Endothelial cell (in vitro differentiated cells): Measurements from ENCODE around the gene ZNF451. TPM values are rescaled to one million over a fixed set of nuclear protein-coding genes. Genes with fewer than 3 reads are reported as not detected.

Source experiments
- DNase-seq: peaks from one replicate; pipeline ENCODE4 v3.0.0; 2021; ENCODE audit warnings: low spot score
- H3K27ac Mint-ChIP-seq: one replicate; pipeline ENCODE4 v1.8.0; 2021; ENCODE audit warnings: mixed read lengths, inconsistent platforms; ENCODE audit not compliant: unreplicated experiment
- H3K27me3 Mint-ChIP-seq: one replicate; pipeline ENCODE4 v1.8.0; 2021; ENCODE audit warnings: mild to moderate bottlenecking, moderate library complexity, mixed read lengths, inconsistent platforms; ENCODE audit not compliant: unreplicated experiment
- H3K36me3 Mint-ChIP-seq: one replicate; pipeline ENCODE4 v1.8.0; 2021; ENCODE audit warnings: mild to moderate bottlenecking, low read depth, mixed read lengths, inconsistent platforms; ENCODE audit not compliant: unreplicated experiment
- H3K4me1 Mint-ChIP-seq: one replicate; pipeline ENCODE4 v1.8.0; 2021; ENCODE audit warnings: mild to moderate bottlenecking, mixed read lengths, inconsistent platforms; ENCODE audit not compliant: unreplicated experiment
- H3K4me3 Mint-ChIP-seq: one replicate; pipeline ENCODE4 v1.8.0; 2021; ENCODE audit warnings: mild to moderate bottlenecking, mixed read lengths, inconsistent platforms; ENCODE audit not compliant: unreplicated experiment
- H3K9me3 Mint-ChIP-seq: one replicate; pipeline ENCODE4 v1.8.0; 2021; ENCODE audit warnings: mixed read lengths, inconsistent platforms; ENCODE audit not compliant: unreplicated experiment
- total RNA-seq: library from RNA; stranded (reverse); fragmentation: NEBNext Ultra II Directional; extraction: Animal tissue kit (Norgen Biotek cat#: 25700); gene quantifications from one replicate; pipeline ENCODE4 v1.2.1, GENCODE V29; 2021; ENCODE audit not compliant: unreplicated experiment
- TF ChIP-seq, protein P1 (sequence below): fragments of 200-600 bp; sonication (generic); IDR thresholded peaks from one replicate; pipeline ENCODE4 v1.5.0; 2021; ENCODE audit warnings: antibody characterized with exemption; ENCODE audit not compliant: unreplicated experiment

The ZNF451 gene
- total RNA-seq, 1 donor from 2014 or later = 129 TPM

DNA sequence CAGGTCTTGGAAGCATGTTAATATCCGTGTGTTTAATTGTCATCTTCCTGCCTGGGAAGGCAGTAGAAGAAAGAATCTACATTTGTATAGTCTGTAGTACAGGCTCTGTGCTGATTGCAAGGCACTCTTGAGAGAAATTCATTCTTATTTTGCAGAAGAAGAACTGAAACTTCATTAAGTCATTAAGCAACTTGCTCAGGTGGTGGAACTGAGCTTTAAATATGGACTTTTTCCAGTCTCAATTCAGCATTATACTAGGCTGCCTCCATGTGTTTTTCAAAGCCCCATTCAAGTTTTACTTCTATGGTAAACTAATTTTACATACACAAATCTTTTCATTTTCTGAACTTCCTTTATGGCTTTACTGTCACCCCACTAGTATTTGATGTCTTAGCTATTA lies 18.7 kb downstream of the ZNF451 start:
- no peak overlapping the region for H3K27ac Mint-ChIP-seq
- no peak overlapping the region for H3K4me3 Mint-ChIP-seq
- no peaks in the 10 kb centered on the region for H3K9me3 Mint-ChIP-seq
- peaks cover 7% of the 10 kb centered on the region for H3K36me3 Mint-ChIP-seq
- no peaks in the 10 kb centered on the region for H3K27me3 Mint-ChIP-seq
- TF ChIP-seq, protein P1, sequence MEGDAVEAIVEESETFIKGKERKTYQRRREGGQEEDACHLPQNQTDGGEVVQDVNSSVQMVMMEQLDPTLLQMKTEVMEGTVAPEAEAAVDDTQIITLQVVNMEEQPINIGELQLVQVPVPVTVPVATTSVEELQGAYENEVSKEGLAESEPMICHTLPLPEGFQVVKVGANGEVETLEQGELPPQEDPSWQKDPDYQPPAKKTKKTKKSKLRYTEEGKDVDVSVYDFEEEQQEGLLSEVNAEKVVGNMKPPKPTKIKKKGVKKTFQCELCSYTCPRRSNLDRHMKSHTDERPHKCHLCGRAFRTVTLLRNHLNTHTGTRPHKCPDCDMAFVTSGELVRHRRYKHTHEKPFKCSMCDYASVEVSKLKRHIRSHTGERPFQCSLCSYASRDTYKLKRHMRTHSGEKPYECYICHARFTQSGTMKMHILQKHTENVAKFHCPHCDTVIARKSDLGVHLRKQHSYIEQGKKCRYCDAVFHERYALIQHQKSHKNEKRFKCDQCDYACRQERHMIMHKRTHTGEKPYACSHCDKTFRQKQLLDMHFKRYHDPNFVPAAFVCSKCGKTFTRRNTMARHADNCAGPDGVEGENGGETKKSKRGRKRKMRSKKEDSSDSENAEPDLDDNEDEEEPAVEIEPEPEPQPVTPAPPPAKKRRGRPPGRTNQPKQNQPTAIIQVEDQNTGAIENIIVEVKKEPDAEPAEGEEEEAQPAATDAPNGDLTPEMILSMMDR = no peak
- no peak for DNase-seq
- H3K4me1 Mint-ChIP-seq = no peaks in the 10 kb centered on the region

DNA sequence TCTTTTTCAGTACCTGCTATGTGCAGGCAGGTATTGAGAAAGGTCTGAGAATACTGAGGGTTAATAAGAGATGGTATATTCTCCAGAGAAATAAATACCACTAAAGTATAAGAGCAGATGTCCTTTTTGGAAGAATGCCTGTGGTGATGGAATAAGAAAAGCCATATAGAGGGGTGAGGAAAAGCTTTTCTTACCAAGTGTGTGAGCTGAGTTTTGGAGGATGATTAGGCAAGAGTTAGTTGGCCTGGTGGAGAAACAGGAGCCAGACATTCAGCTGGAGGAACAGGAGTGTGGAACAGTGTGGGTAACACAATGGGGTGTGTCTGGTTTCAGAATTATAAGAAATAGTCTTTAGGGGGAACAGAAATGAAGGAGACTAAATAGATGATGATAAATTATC lies 19.9 kb downstream of the ZNF451 start:
- no peak for DNase-seq
- no peaks in the 10 kb centered on the region for H3K4me1 Mint-ChIP-seq
- TF ChIP-seq, protein P1 = no peak
- H3K27me3 Mint-ChIP-seq = no peaks in the 10 kb centered on the region
- H3K27ac Mint-ChIP-seq = no peak overlapping the region
- peaks cover 4% of the 10 kb centered on the region for H3K36me3 Mint-ChIP-seq
- H3K9me3 Mint-ChIP-seq = no peaks in the 10 kb centered on the region
- H3K4me3 Mint-ChIP-seq = peak overlapping the region; percentile 4

DNA sequence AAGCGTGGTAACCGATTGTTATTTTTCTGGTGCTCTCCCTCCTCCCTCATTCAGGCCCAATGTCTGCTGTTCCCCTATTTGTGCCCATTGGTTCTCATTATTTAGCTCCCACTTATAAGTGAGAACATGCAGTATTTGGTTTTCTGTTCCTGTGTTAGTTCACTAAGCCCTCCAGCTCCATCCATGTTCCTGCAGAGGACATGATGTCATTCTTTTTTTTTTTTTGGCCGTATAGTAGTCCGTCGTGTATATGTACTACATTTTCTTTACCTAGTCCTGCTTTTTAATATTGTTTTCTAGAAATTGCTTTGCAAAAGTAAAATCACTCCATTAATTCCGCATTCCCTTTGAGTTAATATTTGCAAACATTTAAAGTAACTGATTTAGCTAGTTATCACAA lies 23.1 kb downstream of the ZNF451 start:
- no peak overlapping the region for H3K27ac Mint-ChIP-seq
- DNase-seq = no peak
- peaks cover 4% of the 10 kb centered on the region for H3K36me3 Mint-ChIP-seq
- H3K27me3 Mint-ChIP-seq = no peaks in the 10 kb centered on the region
- peaks cover 5% of the 10 kb centered on the region for H3K4me1 Mint-ChIP-seq
- TF ChIP-seq, protein P1 = no peak
- no peak overlapping the region for H3K4me3 Mint-ChIP-seq
- H3K9me3 Mint-ChIP-seq = no peaks in the 10 kb centered on the region

DNA sequence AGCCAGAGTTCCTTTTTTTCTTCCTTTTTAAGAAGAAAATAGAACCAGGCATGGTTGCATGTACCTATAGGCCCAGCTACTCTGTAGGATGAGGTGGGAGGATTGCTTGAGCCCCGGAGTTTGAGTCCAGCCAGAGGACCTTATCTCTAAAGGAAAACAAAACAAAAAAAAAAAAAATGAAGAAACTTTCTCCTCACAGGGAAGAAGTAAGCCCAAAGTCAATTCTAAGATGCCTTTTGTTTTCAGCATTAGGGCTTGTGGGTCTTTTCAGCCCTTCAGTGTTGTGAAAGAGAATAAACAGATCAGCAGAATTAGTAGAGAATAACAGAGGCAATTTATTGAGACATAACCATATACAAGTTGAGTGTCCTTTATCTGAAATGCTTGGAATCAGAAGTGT lies 26.8 kb downstream of the ZNF451 start:
- H3K4me1 Mint-ChIP-seq = peaks cover 5% of the 10 kb centered on the region
- no peak overlapping the region for H3K4me3 Mint-ChIP-seq
- peaks cover 4% of the 10 kb centered on the region for H3K36me3 Mint-ChIP-seq
- no peaks in the 10 kb centered on the region for H3K9me3 Mint-ChIP-seq
- no peaks in the 10 kb centered on the region for H3K27me3 Mint-ChIP-seq
- no peak overlapping the region for H3K27ac Mint-ChIP-seq
- TF ChIP-seq, protein P1 = no peak
- no peak for DNase-seq

GRCh38 chr6:57117796-57118195 lies 27.8 kb downstream of the ZNF451 start:
- Mint-ChIP-seq H3K27me3 (no peaks in the 10 kb centered on the region), H3K4me3 (no peak overlapping the region), H3K9me3 (no peaks in the 10 kb centered on the region), H3K4me1 (peaks cover 5% of the 10 kb centered on the region), H3K27ac (no peak overlapping the region), H3K36me3 (peaks cover 13% of the 10 kb centered on the region)
- TF ChIP-seq, protein P1 = no peak
- no peak for DNase-seq
